Activated T-cell treated with anti-CD3 and anti-CD28 coated beads, Interleukin-2, amount 50 U/mL, for 72 hours (primary cell): ENCODE measurements around the gene MINDY2. TPM values are rescaled to one million over a fixed set of nuclear protein-coding genes. Genes with fewer than 3 reads are reported as not detected.
A peak's percentile ranks its signal among the peaks of the same experiment; 100 is the strongest.
"Not testable (repeated sequence)": the region's sequence is repeated elsewhere in the genome, so short reads cannot be mapped to it uniquely, and the experiment has no call there.

Experiments used
- ATAC-seq, 2 donors: fragments of 150-1000 bp; cut with Tn5 transposase; replicated peaks in 1 of 2; 2 replicates each; pipeline ENCODE4 v1.10.0; 2021; ENCODE audit warnings: moderate library complexity in 2 of 2, mild to moderate bottlenecking in 1 of 2
- DNase-seq, 2 donors: peaks; one replicate each; pipeline ENCODE4 v3.0.0; 2021 to 2022; ENCODE audit warnings: mixed read lengths in 1 of 2
- H3K27ac Mint-ChIP-seq: one replicate; pipeline ENCODE4 v1.8.0; 2022; ENCODE audit warnings: mild to moderate bottlenecking, moderate library complexity, mixed read lengths
- H3K27me3 Mint-ChIP-seq: one replicate; pipeline ENCODE4 v1.8.0; 2022; ENCODE audit warnings: low read depth, mixed read lengths
- H3K36me3 Mint-ChIP-seq, 2 donors: one replicate each; pipeline ENCODE4 v1.8.0; 2022; ENCODE audit warnings: mixed read lengths in 2 of 2, mild to moderate bottlenecking in 1 of 2; ENCODE audit not compliant: insufficient read depth in 2 of 2
- H3K4me1 Mint-ChIP-seq: one replicate; pipeline ENCODE4 v1.8.0; 2022; ENCODE audit warnings: low read depth, mixed read lengths
- H3K4me3 Mint-ChIP-seq, 2 donors: one replicate each; pipeline ENCODE4 v1.8.0; 2022; ENCODE audit warnings: mild to moderate bottlenecking in 2 of 2, mixed read lengths in 2 of 2, moderate library complexity in 2 of 2
- H3K9me3 Mint-ChIP-seq, 2 donors: one replicate each; pipeline ENCODE4 v1.8.0; 2022; ENCODE audit warnings: mixed read lengths in 2 of 2
- total RNA-seq, 2 donors: library from RNA; stranded (reverse); gene quantifications; one replicate each; pipeline ENCODE4 v1.2.3, GENCODE V29; 2022

The MINDY2 gene
- total RNA-seq, 2 donors from 2014 or later, result 10.6 to 12.3 TPM

GRCh38 chr15:58883926-58884325, 112.8 kb downstream of the MINDY2 start:
- H3K27ac Mint-ChIP-seq, H3K9me3 Mint-ChIP-seq, H3K4me1 Mint-ChIP-seq, ATAC-seq, DNase-seq, H3K4me3 Mint-ChIP-seq, H3K27me3 Mint-ChIP-seq: not testable (repeated sequence)
- H3K36me3 Mint-ChIP-seq, result peaks cover 26 to 63% of the 10 kb centered on the region in 2 donors

GRCh38 chr15:58886921-58887320, 115.8 kb downstream of the MINDY2 start:
- DNase-seq (no peak), ATAC-seq (no peak)
- Mint-ChIP-seq H3K27me3 (no peaks in the 10 kb centered on the region), H3K4me1 (no peaks in the 10 kb centered on the region), H3K4me3 (no peak overlapping the region), H3K36me3 (peaks cover 29 to 65% of the 10 kb centered on the region in 2 donors), H3K27ac (peak overlapping the region; percentile 89), H3K9me3 (no peaks in the 10 kb centered on the region)

DNA sequence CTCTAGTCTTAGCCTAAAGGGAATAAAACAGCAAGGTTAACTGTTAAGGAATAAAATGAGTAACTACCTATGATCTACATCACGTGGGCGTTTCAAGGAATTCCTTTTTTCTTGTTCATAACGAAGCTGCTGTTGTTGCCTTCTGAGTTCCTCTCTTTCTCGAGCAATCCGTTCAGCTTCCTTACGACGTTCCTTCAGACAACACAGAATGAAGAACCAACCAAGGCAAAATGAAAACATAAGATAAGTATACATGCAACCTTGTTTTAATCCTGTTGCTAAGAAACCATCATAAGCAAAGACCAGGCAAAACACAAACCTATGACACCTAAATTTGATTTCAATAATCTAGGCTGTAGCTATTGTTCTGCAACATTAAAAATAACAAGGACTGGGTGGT, 118.3 kb downstream of the MINDY2 start:
- DNase-seq (no peak), ATAC-seq (no peak)
- H3K27ac Mint-ChIP-seq, result peak overlapping the region; percentile 48
- no peaks in the 10 kb centered on the region for H3K27me3 Mint-ChIP-seq
- H3K4me1 Mint-ChIP-seq, result no peaks in the 10 kb centered on the region
- no peaks in the 10 kb centered on the region for H3K9me3 Mint-ChIP-seq
- H3K36me3 Mint-ChIP-seq, result peaks cover 28 to 67% of the 10 kb centered on the region in 2 donors
- no peak overlapping the region for H3K4me3 Mint-ChIP-seq

DNA sequence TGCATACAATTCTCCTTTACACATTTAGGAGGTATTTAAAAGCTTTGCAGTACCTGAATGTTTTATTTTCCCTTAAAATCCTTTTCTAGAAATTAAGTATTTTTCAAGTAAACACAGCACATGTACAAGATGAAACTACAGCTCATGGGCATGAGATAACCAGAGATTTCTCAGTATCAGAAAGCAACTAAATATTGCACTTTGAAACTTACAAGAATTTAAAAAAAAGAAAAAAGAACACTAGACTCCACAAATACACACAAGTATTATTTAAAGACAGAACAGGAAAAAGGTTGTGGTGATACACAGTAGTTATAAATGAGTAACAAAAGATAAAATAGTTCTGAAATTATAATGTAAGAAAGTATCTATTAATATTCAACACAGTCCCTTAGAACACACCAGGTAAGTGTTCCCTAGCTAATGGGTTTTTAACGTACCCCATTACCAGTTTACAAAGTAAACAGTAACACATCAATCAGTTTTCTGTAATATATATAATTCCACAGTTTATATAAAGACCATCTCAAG, 127.1 kb downstream of the MINDY2 start:
- peaks cover 31% of the 10 kb centered on the region for H3K4me1 Mint-ChIP-seq
- DNase-seq (no peak), ATAC-seq (no peak)
- no peaks in the 10 kb centered on the region for H3K27me3 Mint-ChIP-seq
- H3K36me3 Mint-ChIP-seq, result peaks cover 15 to 39% of the 10 kb centered on the region in 2 donors
- no peaks in the 10 kb centered on the region for H3K9me3 Mint-ChIP-seq
- H3K27ac Mint-ChIP-seq, result peak overlapping the region; percentile 89
- H3K4me3 Mint-ChIP-seq, result no peak overlapping the region

DNA sequence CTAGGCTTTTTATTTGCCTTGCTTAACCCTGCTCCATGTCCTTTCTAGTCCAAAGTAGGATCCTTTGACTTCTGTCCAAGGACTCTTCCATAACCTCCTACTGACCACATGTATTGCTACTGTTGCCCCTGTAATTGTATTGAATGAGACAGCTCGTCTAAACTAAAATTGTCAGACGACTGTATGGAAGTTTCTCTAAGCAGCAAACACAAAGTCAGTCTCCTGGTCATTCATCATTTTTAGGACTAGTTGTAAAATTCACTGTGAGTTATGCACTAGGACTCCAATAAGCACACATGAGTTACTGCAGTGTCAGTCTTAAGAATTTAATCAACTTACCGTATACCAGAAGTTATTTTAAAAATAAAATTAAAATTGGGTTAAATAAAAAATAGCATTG, 129.5 kb downstream of the MINDY2 start:
- Mint-ChIP-seq H3K4me3 (no peak overlapping the region), H3K36me3 (peaks cover 7 to 26% of the 10 kb centered on the region in 2 donors), H3K27ac (no peak overlapping the region), H3K4me1 (peaks cover 31% of the 10 kb centered on the region), H3K27me3 (no peaks in the 10 kb centered on the region), H3K9me3 (no peaks in the 10 kb centered on the region)
- no peak for ATAC-seq
- DNase-seq, result no peak

- Mint-ChIP-seq H3K27ac (peak overlapping the region; percentile 44), H3K36me3 (peaks cover 5 to 19% of the 10 kb centered on the region in 2 donors), H3K27me3 (no peaks in the 10 kb centered on the region), H3K4me1 (peaks cover 25% of the 10 kb centered on the region), H3K4me3 (peak overlapping the region in 1 of 2 donors; percentile 9), H3K9me3 (no peaks in the 10 kb centered on the region)
- no peak for ATAC-seq
- DNase-seq, result no peak
Observed at GRCh38 chr15:58908550-58909309, 137.6 kb downstream of the MINDY2 start.

GRCh38 chr15:58909616-58910015, 138.5 kb downstream of the MINDY2 start:
- peaks cover 5 to 23% of the 10 kb centered on the region in 2 donors for H3K36me3 Mint-ChIP-seq
- H3K27ac Mint-ChIP-seq, result peak overlapping the region; percentile 87
- peaks cover 32% of the 10 kb centered on the region for H3K4me1 Mint-ChIP-seq
- no peak for ATAC-seq
- no peak overlapping the region for H3K4me3 Mint-ChIP-seq
- DNase-seq, result no peak
- no peaks in the 10 kb centered on the region for H3K27me3 Mint-ChIP-seq
- no peaks in the 10 kb centered on the region for H3K9me3 Mint-ChIP-seq

- peaks cover 8 to 24% of the 10 kb centered on the region in 2 donors for H3K36me3 Mint-ChIP-seq
- H3K4me1 Mint-ChIP-seq, result peaks cover 37% of the 10 kb centered on the region
- no peaks in the 10 kb centered on the region for H3K27me3 Mint-ChIP-seq
- no peaks in the 10 kb centered on the region for H3K9me3 Mint-ChIP-seq
- H3K4me3 Mint-ChIP-seq, result no peak overlapping the region
- no peak overlapping the region for H3K27ac Mint-ChIP-seq
- ATAC-seq (no peak), DNase-seq (no peak)
Observed at GRCh38 chr15:58910456-58910855, 139.4 kb downstream of the MINDY2 start.

Other genes starting within 250 kb of the MINDY2 start
- 100 to 1,000 TPM in 1 of 2 donors, 10 to 100 TPM in 1; 96.5 to 108 TPM for gene ADAM10, start 21.6 kb upstream of the MINDY2 start, total RNA-seq
- 100 to 1,000 TPM; 114 to 115 TPM for gene SLTM, start 162.4 kb downstream of the MINDY2 start, total RNA-seq
- gene RNF111, start 216.4 kb downstream of the MINDY2 start, total RNA-seq, result 10 to 100 TPM; 27.9 to 30.4 TPM